Adrenal gland (tissue), 5 donors: Measurements from ENCODE around the gene STAT1.

ENCODE experiments used
- CTCF ChIP-seq, 6 experiments: fragments of 450-650 bp in 4 of 6; fragments of 200-600 bp in 2 of 6; sonication (generic) in 1 of 6; IDR thresholded peaks; 1 replicate in 5 of 6; 2 replicates in 1 of 6; pipeline versions ENCODE4 v1.5.1 to v1.8.0; 2016 to 2021; ENCODE audit warnings: antibody characterized with exemption in 6 of 6, mild to moderate bottlenecking in 2 of 6, moderate library complexity in 1 of 6
- POLR2A ChIP-seq, 2 donors: fragments of 450-650 bp; IDR thresholded peaks; one replicate each; pipeline ENCODE4 v1.6.1; 2017; ENCODE audit warnings: antibody characterized with exemption in 2 of 2, mild to moderate bottlenecking in 2 of 2, moderate library complexity in 1 of 2
- donor health status: DM: no; HTN: no; CAD: no.

GRCh38 chr2:191019376-191019775 is 5.4 kb upstream of the STAT1 start:
- TF ChIP-seq CTCF (IDR thresholded peaks at IDR 0.05) (no peak), POLR2A (IDR thresholded peaks at IDR 0.05) (no peak)
